Measurements from ENCODE around the gene WNT10A. TPM values are rescaled to one million over a fixed set of nuclear protein-coding genes. Genes with fewer than 3 reads are reported as not detected.

WNT10A gene
- polyA plus RNA-seq, 5 donors: 0.15 to 0.36 (median 0.25) TPM; not detected in 1

DNA sequence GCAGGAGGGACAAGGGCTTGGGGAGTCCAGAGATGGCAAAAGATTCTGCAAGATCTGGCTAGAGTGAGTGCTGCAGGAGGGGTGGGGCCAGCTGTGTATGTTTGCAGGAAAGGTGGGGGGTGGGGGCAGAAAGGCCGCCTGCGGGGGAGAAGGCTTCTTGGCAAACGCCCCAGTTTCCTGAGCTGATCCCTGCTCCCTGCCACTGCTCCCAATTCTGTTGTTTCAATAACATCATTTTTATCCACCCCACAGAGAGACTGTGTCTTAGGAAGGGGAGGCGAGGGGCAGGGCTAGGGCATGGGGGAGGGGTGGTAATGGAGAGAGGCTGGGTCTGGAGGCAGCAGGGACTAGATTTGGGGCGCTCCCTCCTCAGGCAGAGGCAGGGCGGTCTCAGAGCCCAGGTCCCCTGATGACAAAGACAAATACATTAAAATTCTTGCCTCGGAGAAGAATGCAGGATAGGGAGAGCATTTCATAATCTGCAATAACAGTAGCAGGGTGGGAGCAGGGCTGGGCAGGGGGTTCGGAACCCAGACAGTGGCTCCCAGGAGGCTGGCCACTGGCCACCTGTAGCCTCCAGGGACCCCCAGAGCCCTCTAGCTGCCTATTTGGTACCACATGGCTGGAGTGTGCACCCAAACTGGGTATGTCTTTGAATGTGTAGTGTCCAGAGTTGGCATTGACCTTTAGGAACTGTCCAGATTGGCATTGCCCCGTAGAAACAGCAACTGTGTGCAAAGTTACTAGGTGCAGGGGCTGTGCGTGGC, 23.1 kb upstream of the WNT10A start:
- no peak for DNase-seq

DNA sequence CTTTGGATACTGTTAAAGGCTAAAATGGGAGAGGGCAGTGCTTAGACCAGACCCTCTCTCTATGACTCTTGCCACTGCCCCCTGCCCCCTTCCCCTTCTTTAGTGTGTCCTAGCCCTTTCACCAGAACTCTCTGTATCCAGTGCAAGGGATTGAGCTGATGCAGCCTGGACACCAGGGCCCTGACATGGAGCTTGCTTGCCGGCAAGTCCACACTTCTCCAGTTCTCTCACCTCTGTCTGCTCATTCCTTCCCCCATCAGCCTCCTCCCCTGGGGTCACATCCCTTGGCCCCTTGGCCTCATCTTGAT, 22.6 kb upstream of the WNT10A start:
- DNase-seq: no peak

DNA sequence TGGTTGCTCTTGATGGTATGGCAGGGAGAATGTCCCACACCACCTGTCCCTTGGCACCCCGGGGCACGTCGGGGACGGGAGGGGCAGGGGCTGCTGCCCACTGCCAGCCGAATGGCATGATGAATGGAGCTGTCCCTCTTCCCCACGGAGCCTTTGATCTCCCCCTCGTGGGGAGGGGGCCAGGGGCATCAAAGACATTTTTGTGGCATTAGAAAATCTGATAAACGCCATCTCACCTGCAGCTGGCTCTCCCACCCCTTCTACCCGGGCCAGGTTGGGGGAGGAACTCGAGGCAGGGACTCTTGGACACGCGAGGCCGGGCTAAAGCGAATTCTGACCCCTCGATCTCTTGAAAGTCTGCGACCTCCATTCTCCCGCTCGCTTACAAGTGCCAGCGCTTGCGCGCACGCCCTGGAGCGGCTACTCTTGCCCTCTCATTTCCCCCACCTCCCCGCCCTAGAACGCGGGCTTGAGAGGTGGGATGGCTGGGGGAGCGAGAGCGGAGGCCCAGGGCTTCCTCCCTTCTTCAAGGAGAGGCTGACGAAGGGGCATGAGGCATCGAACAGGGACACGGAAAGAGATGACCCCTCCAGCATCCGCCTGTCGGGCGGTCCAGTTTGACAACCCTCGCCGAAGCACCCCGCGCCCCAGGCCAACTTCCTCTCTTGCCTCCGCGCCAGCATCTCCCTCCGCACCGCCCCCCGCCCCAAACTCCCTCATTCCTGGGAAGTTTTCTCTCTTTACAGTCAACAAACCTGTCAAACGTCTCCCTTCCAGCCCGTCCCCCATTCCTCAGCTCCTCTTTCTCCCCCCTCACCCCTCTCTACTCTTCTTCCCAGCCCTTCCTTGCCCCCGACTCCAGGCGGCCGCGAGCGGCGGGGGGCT, 21.7 kb upstream of the WNT10A start:
- DNase-seq: no peak

DNA sequence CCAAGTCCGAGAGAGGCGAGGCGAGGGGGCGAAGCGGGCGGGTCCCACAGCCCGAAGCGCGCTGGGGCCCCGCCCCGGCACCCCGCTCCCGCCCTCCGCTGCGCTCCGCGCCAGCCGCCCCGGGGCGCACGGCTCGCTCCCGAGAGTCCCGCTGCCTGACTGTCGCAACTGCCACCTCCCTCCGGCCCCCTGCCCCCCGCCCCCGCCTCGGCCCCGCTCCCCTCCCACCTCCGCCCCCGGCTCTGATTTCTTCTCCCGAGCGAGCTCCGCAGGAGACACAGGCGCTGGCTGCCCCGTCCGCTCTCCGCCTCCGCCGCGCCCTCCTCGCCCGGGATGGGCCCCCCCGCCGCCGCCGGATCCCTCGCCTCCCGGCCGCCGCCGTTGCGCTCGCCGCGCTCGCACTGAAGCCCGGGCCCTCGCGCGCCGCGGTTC, 21.1 kb upstream of the WNT10A start, which contains the start of gene WNT6:
Gene WNT6, plus strand, starts transcription at position 250 of the 432 bp plus-strand sequence. CDS start 233 bp downstream, outside the sequence.
- no peak for DNase-seq

DNA sequence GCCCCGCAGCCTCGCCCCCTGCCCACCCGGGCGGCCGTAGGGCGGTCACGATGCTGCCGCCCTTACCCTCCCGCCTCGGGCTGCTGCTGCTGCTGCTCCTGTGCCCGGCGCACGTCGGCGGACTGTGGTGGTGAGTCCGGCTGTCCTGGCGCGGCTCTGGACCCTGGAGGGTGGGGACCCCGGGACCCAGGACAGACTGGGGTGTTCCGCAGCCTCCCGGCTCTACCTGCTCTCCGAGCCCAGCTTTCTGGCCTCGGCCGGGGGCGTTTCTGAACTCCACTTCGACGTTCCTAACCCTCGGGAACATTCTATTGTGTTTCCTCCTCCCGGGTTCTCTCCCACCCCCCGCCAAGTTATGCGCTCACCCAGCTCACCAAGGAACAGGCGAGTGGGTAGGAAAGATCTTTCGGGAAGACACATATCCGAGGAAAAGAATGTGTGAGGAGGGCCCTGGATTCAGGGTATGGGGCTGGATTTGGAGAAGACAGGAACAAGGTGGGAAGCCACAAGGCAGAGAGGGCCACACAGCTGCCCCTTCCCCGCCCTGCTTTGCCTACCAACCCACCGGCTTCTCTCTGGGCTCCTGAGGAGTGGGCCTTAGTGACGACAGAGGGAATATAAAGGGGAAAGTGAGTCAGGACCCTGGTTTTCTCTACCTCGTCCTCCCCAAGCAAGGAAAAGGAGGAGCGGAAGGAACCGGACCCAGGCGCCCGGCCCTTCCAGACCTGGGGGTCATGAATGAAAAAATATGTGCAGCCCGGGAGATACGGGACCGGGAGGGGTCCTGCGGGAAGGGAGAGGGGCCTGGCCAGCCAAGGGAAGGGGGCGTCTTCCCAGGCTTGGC, 20.4 kb upstream of the WNT10A start:
- DNase-seq: no peak

DNA sequence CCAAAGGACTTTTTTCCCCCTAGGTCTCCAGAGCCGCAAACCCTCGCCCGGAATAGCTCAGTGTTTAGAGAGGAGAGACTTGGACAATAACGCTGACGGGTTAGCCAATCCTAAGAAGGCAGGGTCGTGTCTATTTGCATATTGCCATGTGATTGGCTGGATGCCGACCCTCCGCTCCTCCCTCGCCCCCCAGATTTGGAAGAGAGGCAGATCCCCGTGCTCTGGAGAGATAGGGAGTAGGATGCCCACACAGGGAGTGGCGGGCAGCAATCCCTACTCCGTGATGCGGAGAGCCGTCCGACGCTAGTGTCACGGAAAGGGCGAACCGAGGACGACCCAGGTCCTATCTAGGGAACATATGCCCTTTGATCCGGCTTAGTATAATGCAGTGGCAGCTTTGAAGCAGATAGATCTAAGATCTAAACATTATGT, 19.7 kb upstream of the WNT10A start:
- peak; percentile 67 to 69 for DNase-seq

DNA sequence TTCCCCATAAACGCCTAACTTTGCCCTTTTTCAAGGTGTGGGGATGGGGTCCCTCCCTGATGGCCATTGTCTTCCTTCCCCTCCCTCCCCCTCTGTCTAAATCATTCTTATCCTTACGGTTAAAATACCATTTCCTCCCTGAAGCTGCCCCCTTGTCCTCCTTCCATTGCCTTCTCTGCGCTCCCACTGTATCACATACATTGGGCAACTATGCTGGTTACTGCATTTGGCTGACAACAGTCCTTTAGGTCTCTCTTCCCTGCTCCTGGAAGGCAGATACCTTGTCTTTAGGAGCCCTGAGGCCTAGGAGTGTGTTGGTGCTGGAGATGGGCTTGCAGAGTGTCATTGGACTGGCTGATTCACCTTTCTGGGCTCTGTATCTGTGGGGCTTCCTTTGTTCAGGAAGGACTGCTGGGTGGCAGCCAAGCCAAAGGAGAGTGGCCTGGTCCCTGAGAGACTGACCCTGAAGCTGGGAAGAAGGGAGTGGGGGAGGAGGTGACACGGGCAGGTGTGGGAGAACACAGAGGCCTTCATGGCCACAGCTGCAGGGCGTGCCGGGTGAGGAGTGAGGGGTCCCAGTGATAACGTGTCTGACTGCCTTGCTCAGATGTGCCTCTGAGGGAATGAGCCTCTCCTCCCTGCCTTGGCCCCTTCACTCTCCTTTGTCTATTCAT, 18.9 kb upstream of the WNT10A start:
- no peak for DNase-seq

DNA sequence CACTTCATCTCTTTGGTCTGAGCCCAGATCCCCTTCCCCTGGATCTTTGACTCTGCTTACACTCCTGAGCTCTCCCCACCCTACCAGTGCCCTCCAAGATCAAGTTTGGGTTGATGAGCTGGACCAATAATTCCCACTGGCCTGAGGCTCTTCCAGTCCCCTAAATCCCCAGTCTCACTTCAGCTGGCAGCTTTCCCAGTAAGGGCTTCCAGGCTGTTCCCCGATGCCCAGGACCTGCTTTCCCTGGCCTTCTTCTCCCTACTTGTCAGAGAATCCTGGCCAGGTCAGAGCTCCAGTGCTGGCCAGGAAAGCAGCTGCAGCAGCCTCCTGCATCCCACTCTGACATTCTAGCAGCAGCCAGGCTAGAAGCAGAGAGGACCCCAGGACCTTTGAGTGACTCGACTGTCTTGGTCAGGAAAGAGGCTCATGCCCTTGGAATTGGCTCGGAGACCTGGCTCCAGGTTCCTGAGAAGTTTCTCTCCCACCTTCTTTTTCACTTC, 17.6 kb upstream of the WNT10A start:
- no peak for DNase-seq

DNA sequence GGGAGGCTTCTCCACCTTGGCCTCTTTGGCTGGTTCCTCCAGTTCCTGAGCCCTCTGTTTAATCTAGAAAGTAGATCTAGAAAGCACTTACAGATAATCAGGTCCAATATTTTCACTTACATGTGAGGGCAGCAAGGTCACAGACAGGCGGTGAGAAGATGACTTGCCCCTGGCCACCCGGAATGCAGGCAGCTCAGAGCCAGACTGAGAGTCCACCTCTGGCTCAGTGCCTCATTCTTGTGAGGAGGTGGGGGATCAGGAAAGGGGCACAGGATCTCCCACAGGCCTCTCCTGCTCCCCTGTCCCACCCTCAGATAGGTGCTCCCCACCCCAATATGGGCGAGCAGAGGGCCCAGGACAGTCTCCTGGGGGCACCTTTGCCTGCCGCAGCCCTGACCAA, 15.3 kb upstream of the WNT10A start:
- no peak for DNase-seq

DNA sequence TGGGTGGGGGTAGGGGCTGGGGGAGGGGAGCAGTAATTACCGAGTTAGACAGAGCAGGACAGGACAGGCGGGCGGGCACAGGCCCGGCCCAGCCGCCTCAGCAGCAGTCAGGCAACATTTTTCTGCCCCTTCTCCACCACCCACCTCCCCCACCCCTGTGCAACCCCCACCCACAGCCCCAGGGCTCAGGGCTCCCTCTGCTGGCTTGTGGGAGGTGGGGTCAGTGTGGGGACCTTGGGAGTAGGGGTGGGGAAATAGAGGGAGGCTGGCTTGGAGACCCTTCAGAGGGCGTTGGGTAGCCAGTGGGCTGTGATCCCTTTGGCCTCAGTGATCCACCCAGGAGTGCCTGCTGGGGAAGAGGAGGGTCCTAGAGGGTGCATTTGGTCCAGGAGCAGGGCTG, 14.7 kb upstream of the WNT10A start:
- DNase-seq: no peak

DNA sequence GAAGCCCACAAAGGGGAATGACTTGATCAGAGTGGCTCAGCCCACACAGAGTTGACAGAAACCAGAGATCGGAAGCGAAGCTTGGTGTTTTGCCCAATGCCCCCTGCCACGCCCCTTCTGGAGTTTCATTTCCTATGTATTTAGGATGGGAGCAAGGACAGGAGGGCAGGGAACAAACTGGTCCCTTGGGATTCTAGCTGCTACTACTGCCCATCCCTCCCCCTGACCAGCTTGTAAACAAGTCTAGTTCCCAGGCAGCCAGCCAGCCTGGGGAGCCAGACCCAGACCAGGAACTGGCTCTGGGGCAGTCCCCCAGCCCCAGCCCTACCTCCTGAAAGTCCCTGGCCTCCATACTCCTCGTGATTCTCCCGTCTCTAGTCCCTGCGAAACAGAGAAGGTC, 12.8 kb upstream of the WNT10A start:
- DNase-seq: no peak

DNA sequence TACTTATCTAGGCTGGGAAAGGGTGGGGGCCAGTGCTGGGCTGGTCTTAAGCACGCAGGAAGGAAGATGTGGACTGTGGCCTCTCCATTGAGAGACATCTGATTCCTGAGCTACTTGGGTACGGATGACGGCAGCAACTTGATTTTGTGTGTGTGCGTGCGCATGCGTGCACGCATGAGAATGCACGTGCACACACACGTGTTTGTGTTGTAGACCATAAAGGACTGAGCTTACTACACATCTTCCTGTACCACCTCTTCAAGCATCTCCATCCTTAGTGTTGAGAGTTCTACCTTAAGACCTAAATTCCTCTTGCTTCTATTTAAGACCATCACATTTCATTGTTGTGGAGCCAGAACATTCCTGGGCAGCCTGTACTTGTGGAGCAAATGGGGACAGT, 11.6 kb upstream of the WNT10A start:
- no peak for DNase-seq

DNA sequence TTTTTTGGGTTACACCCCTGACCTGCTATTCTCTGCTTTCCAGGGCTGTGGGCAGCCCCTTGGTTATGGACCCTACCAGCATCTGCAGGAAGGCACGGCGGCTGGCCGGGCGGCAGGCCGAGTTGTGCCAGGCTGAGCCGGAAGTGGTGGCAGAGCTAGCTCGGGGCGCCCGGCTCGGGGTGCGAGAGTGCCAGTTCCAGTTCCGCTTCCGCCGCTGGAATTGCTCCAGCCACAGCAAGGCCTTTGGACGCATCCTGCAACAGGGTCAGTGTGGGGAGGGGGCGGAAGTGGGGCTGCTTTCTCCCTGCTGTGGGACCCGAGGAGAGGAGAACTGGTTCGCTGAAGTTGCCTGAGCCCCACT, 9.7 kb upstream of the WNT10A start:
- DNase-seq: no peak

DNA sequence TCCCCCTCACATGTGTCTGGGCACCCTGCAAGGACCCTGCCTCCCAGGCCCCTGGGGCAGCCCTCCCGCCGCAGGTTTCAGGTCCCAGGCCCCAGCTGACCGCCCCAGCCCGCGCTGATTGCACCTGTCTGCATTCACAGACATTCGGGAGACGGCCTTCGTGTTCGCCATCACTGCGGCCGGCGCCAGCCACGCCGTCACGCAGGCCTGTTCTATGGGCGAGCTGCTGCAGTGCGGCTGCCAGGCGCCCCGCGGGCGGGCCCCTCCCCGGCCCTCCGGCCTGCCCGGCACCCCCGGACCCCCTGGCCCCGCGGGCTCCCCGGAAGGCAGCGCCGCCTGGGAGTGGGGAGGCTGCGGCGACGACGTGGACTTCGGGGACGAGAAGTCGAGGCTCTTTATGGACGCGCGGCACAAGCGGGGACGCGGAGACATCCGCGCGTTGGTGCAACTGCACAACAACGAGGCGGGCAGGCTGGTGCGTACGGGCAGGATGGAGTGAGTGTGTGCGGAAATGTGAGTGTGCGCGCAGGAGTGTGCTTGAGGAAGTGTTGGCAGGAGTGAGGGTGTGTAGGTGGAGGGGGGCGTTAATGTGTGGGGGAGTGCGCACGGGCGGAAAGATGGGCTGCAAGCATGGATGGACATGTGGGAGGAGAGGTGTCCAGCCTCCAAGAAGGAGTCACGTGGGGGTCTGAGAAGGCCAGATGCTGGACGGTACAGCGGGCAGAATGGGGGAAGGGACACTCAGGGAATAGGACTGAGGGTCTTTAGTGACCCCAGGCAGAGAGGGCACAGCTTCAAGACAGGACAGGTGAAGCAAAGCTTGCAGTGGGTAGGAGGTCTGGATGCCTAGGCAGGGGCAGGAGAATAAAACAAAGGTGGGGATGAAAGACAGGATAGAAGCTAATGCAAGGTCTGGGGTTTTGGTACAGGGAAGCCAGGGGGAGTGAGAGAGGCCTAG, 9.0 kb upstream of the WNT10A start:
- no peak for DNase-seq

DNA sequence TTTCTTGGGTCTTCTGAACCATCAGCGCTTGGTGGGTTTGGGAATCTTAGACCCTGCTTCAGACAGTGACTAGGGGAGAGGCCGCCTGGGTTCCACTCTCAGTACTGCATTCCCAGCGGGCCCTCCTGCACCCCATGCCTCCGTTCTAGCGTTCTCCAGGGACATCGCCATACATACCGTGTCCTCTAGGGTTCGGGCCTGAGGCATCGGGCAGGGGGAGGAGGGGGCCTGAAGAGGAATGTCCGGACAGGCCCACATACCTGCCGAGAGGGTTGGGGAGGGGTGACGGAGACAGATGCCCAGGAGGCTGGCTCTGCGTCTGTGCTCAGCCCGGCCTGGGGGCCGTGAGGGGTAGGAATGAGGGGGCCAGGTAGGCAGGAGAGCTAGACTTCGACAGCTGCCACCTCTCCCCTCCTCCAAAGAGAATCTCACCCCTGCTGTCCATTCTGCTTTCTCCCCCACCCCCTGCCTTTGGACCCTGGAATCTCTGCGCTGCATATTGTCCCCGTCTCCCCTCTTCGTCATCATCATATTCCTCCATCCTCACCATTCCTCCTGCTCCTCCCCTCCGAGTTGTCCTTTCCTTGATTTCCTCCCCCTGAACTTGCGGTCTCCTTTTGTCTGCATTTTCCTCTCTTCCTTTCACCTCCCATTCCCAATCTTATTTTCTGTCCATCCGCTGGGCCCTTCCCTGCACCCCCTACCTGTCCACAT, 7.8 kb upstream of the WNT10A start:
- DNase-seq: no peak

DNA sequence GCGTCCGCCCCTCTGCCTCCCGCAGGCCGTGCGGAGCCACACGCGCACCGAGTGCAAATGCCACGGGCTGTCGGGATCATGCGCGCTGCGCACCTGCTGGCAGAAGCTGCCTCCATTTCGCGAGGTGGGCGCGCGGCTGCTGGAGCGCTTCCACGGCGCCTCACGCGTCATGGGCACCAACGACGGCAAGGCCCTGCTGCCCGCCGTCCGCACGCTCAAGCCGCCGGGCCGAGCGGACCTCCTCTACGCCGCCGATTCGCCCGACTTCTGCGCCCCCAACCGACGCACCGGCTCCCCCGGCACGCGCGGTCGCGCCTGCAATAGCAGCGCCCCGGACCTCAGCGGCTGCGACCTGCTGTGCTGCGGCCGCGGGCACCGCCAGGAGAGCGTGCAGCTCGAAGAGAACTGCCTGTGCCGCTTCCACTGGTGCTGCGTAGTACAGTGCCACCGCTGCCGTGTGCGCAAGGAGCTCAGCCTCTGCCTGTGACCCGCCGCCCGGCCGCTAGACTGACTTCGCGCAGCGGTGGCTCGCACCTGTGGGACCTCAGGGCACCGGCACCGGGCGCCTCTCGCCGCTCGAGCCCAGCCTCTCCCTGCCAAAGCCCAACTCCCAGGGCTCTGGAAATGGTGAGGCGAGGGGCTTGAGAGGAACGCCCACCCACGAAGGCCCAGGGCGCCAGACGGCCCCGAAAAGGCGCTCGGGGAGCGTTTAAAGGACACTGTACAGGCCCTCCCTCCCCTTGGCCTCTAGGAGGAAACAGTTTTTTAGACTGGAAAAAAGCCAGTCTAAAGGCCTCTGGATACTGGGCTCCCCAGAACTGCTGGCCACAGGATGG, 7.1 kb upstream of the WNT10A start:
- no peak for DNase-seq

DNA sequence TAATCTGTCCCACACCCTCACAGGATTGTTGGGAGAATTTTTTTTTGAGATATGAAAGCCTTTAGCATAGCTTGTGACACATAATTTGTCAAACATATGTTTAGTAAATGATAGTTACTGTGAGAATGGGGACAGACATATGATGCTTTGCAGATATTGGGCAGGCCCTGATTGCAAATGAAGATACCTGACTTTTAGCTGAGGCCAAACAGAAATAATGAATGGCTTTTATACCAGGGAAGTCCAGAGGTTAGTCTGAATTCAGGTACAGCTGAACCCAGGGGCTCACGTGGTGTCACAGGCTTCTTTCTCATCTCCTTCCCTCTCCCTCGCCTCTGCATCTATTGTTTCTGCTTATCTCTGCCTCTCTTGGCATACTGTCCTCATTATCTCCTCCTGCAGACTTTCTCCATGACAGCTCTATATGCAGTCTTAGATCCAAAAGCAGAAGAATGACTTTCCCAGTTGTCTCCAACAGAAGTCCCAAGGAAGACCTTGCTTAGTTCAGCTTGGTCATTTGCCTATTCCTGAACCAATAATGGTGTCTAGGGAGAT, 4.9 kb upstream of the WNT10A start:
- no peak for DNase-seq

DNA sequence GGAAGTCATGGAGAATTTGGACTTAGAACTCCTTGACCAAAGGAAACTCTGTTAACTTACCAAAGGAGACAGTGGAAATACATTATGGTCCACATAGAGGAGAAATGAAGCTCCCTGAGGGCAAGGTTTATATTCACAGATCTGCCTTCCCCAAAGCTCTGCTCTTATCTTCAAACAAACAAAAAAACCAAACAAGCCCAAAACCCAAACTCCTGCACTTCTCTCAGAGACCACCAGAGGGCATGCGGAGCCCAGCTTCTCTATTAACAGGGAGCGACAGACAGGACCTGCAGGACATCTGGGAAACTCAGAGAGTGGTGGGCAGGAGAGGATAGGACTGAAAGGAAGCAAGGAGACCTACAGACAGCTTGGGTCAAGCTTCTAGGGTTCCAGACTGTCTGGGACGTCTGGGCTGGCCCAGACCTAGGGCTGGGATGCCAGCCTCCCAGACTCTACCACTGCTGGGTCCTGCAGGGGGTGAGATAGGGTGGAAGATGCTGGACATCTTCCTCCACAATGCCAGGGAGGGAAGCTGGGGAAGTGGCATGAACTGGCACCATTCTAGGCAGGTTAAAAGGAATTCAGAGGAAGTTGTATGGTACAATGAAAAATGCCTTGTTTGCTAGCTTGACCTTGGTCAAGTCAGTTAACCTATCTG, 4.0 kb upstream of the WNT10A start:
- peak; percentile 62 to 73 for DNase-seq

All from right lung (tissue), 5 donors.